Transverse colon (tissue), 4 donors: ENCODE results near the gene DARS2. TPM values are rescaled to one million over a fixed set of nuclear protein-coding genes. Genes with fewer than 3 reads are reported as not detected.

Source experiments
- DNase-seq: peaks from one replicate; pipeline ENCODE4 v3.0.0-alpha.2; 2019
- H3K27ac ChIP-seq, 4 donors: fragments of 200-600 bp; sonication (generic); 2 replicates each; pipeline ENCODE4 v1.5.1; 2016 to 2018; ENCODE audit warnings: inconsistent platforms in 4 of 4
- H3K27me3 ChIP-seq: fragments of 200-600 bp; sonication (generic); 2 replicates; pipeline ENCODE4 v1.5.1; 2017; ENCODE audit warnings: inconsistent platforms
- H3K36me3 ChIP-seq, 4 donors: fragments of 200-600 bp; sonication (generic); 2 replicates each; pipeline ENCODE4 v1.5.1; 2017 to 2019; ENCODE audit warnings: inconsistent platforms in 4 of 4
- H3K4me1 ChIP-seq, 4 donors: fragments of 200-600 bp; sonication (generic); 2 replicates each; pipeline ENCODE4 v1.5.1; 2017 to 2020; ENCODE audit warnings: inconsistent platforms in 4 of 4
- H3K4me3 ChIP-seq, 4 donors: fragments of 200-600 bp; sonication (generic); 1 replicate in 1 of 4; 2 replicates in 3 of 4; pipeline versions ENCODE4 v1.5.1 to v1.6.1; 2017 to 2019; ENCODE audit warnings: inconsistent platforms in 4 of 4
- H3K9me3 ChIP-seq, 2 donors: fragments of 200-600 bp; sonication (generic); 2 replicates each; pipeline ENCODE4 v1.5.1; 2017 to 2019; ENCODE audit warnings: inconsistent platforms in 2 of 2
- EP300 ChIP-seq: sonication (generic); formaldehyde crosslinking; IDR thresholded peaks from one replicate; pipeline ENCODE4 v1.6.1; 2017; ENCODE audit warnings: antibody characterized with exemption, low read depth
- POLR2A ChIP-seq: fragments of 450-650 bp; IDR thresholded peaks from one replicate; pipeline ENCODE4 v1.6.1; 2016; ENCODE audit warnings: antibody characterized with exemption, mild to moderate bottlenecking, moderate library complexity
- POLR2AphosphoS5 ChIP-seq, 3 donors: sonication (generic); formaldehyde crosslinking; IDR thresholded peaks; one replicate each; pipeline ENCODE4 v1.6.1; 2016; ENCODE audit warnings: antibody characterized with exemption in 3 of 3
- WGBS, 2 donors: methylation state at CpG; one replicate each; pipeline ENCODE4 v1.1.5; 2018; ENCODE audit warnings: low coverage in 1 of 2; 5-methylcytosine and 5-hydroxymethylcytosine counted together
- in situ Hi-C, 4 donors: fragments of 200-750 bp; cut with MboI; loops; one replicate each; pipeline versions ENCODE4 v1.15.0 to v1.15.1; 2017; ENCODE audit warnings: low sequenced_read_pairs in 3 of 4, low pct_ligation_motif_present in 1 of 4, low pct_unique_long_range_greater_than_20kb in 1 of 4
- intact Hi-C: fragments of 100-400 bp; cut with DNase I; formaldehyde crosslinking; loops from one replicate; pipeline ENCODE4 v1.15.1; 2023; ENCODE audit warnings: low total_unique reads
- total RNA-seq, 4 donors: library from RNA; depleted of rRNA; stranded (reverse); fragments of >200 nt; gene quantifications; one replicate each; pipeline ENCODE4 v1.1.0, GENCODE V29; 2016
- TF ChIP-seq, protein P1 (sequence below), 5 experiments: fragments of 200-600 bp in 3 of 5; fragments of 450-650 bp in 2 of 5; sonication (generic) in 3 of 5; IDR thresholded peaks; 1 replicate in 2 of 5; 2 replicates in 3 of 5; pipeline ENCODE4 v1.5.1; 2016 to 2017; ENCODE audit warnings: antibody characterized with exemption in 5 of 5, inconsistent platforms in 3 of 5, mild to moderate bottlenecking in 2 of 5, moderate library complexity in 1 of 5

The DARS2 gene
- total RNA-seq, 4 donors from 2014 or later, result 12.0 to 19.7 (median 16.6) TPM

DNA sequence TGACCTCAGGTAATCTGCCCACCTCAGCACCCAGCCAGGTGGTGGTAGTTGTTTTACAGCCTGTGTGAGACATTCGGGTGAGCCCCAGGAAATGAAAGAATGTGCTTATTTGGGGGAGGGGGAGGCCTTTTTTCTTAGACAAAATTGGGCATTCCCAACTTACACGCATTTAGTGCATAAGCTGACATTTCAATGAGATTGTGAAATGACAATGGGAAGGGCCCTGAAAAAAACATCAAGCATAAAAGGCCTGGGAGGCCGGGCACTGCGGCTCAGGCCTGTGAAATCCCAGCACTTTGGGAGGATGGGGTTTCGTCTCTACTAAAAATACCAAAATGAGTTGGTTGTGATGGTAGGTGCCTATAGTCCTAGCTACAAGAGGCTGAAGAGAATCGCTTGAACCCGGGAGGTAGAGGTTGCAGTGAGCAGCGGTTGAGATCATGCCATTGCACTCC lies 38.3 kb downstream of the DARS2 start:
- DNase-seq, result no peak
- peaks cover 0 to 43% (median 20%) of the 10 kb centered on the region in 4 donors for H3K36me3 ChIP-seq
- H3K27ac ChIP-seq, result no peak overlapping the region
- H3K4me1 ChIP-seq, result peaks cover 10 to 28% (median 21%) of the 10 kb centered on the region in 4 donors
- intact Hi-C loops (no loop called here), in situ Hi-C loops (no loop called here)
- WGBS, 2 donors, result 66 to 73% methylated on average over 3 to 8 of the region's 8 CpGs
- no peak for TF ChIP-seq POLR2AphosphoS5 (IDR thresholded peaks at IDR 0.05)
- no peak for TF ChIP-seq EP300
- TF ChIP-seq, protein P1, sequence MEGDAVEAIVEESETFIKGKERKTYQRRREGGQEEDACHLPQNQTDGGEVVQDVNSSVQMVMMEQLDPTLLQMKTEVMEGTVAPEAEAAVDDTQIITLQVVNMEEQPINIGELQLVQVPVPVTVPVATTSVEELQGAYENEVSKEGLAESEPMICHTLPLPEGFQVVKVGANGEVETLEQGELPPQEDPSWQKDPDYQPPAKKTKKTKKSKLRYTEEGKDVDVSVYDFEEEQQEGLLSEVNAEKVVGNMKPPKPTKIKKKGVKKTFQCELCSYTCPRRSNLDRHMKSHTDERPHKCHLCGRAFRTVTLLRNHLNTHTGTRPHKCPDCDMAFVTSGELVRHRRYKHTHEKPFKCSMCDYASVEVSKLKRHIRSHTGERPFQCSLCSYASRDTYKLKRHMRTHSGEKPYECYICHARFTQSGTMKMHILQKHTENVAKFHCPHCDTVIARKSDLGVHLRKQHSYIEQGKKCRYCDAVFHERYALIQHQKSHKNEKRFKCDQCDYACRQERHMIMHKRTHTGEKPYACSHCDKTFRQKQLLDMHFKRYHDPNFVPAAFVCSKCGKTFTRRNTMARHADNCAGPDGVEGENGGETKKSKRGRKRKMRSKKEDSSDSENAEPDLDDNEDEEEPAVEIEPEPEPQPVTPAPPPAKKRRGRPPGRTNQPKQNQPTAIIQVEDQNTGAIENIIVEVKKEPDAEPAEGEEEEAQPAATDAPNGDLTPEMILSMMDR (IDR thresholded peaks at IDR 0.05), result no peak
- no peak for TF ChIP-seq POLR2A
- no peak overlapping the region for H3K4me3 ChIP-seq
- no peaks in the 10 kb centered on the region for H3K9me3 ChIP-seq
- H3K27me3 ChIP-seq, result no peaks in the 10 kb centered on the region

DNA sequence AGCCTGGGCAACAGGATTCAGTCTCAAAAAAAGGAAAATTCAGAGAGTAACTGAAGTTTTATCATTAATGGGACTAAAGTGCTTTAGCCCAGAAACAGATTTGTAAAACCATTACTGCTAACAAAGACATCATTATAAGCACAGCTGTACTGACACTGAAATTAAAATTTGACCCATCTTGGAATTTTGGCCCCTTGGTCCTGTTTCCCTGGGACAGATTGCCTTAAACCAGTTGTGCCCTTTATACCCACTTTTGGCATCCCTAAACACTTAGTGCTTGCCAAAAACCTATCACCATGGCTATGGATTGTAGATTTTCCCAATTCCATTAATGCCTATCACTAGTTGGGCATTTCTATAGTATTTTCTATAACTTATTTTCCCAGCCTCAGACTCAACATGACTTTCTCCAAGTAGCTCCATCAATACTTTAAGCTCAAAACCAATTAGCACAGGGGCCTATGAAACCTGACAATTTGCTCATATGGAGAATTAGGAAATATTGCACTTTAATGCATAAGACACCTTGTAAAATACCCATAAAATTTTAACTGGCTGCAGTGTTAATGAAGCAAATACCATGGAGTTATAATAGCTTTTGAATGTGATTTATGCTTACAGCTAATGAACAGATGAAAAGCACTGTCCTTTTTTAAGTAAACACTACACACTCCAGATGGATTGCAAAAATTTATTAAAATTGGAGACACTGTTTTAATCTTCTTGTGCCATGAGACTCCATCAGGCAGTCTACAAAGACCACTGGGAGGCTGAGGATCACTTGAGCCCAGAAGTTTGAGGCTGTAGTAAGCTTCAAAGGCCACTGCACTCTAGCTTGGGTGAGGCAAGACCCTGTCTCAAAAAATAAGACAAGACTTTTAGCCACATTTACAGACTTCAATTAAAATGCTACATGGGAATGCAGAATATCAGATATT lies 39.0 kb downstream of the DARS2 start:
- Histone ChIP-seq H3K27me3 (no peaks in the 10 kb centered on the region), H3K9me3 (no peaks in the 10 kb centered on the region), H3K27ac (no peak overlapping the region), H3K4me1 (peaks cover 10 to 28% (median 21%) of the 10 kb centered on the region in 4 donors), H3K4me3 (no peak overlapping the region), H3K36me3 (peaks cover 0 to 38% (median 16%) of the 10 kb centered on the region in 4 donors)
- intact Hi-C loops, result no loop called here
- DNase-seq, result no peak
- TF ChIP-seq, protein P1 (IDR thresholded peaks at IDR 0.05), result no peak
- no peak for TF ChIP-seq POLR2AphosphoS5 (IDR thresholded peaks at IDR 0.05)
- TF ChIP-seq POLR2A, result no peak
- TF ChIP-seq EP300, result no peak
- in situ Hi-C loops, result no loop called here

DNA sequence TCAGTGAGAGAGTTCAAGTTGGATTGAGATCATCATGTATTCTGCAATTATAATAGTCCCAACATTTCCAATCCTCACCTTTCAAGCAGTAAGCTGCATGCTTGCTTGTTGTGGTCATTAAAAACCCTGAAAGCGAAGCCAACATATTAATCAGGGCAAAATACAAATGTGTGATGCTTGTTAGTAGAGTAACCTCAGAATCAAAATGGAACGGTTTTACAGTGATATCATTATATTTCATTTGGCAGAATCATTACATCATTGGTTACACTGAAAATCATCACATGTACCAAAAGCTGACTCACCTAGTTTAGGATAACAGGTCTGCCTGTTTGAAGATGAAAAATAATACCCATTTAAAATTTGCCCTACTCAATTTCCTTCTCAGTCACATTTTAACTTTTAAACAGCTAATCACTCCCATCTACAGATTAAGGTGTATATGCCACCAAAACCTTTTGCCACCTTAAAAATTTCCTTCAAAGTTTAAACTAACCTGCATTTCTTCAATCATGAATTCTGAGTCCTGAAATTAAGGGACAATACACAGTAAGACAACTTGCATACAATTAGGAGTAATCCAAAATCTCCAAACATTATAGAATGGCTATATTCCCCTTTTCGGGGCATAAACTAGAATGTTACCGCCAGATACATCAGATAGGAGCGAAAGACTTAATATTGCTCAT lies 39.9 kb downstream of the DARS2 start:
- H3K4me3 ChIP-seq, result no peak overlapping the region
- TF ChIP-seq POLR2AphosphoS5 (IDR thresholded peaks at IDR 0.05), result no peak
- no peak for TF ChIP-seq EP300
- no peak for TF ChIP-seq POLR2A
- TF ChIP-seq, protein P1 (IDR thresholded peaks at IDR 0.05), result no peak
- H3K27ac ChIP-seq, result no peak overlapping the region
- H3K36me3 ChIP-seq, result peaks cover 0 to 30% (median 13%) of the 10 kb centered on the region in 4 donors
- no peak for DNase-seq
- 64 to 75% methylated on average over 5 of the region's 5 CpGs for WGBS, 2 donors
- H3K9me3 ChIP-seq, result no peaks in the 10 kb centered on the region
- intact Hi-C loops, result no loop called here
- H3K4me1 ChIP-seq, result peaks cover 10 to 34% (median 25%) of the 10 kb centered on the region in 4 donors
- no peaks in the 10 kb centered on the region for H3K27me3 ChIP-seq
- in situ Hi-C loops, result no loop called here
